Activated CD4-positive, alpha-beta T cell treated with anti-CD3 and anti-CD28 coated beads, Interleukin-2, amount 50 U/mL, for 48 hours (primary cell): ENCODE measurements around the gene SLITRK1.

Experiments
- DNase-seq, 2 experiments: peaks; one replicate each; pipeline ENCODE4 v3.0.0-alpha.2; 2020

Gene SLITRK1, protein sequence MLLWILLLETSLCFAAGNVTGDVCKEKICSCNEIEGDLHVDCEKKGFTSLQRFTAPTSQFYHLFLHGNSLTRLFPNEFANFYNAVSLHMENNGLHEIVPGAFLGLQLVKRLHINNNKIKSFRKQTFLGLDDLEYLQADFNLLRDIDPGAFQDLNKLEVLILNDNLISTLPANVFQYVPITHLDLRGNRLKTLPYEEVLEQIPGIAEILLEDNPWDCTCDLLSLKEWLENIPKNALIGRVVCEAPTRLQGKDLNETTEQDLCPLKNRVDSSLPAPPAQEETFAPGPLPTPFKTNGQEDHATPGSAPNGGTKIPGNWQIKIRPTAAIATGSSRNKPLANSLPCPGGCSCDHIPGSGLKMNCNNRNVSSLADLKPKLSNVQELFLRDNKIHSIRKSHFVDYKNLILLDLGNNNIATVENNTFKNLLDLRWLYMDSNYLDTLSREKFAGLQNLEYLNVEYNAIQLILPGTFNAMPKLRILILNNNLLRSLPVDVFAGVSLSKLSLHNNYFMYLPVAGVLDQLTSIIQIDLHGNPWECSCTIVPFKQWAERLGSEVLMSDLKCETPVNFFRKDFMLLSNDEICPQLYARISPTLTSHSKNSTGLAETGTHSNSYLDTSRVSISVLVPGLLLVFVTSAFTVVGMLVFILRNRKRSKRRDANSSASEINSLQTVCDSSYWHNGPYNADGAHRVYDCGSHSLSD

GRCh38 chr13:83881917-83882605 is at the start of gene SLITRK1:
Gene SLITRK1, minus strand, starts transcription at chr13:83882474. Its CDS starts 967 bp downstream, at chr13:83881507.
- DNase-seq: peak in 1 of 2 experiments; percentile 20

DNA sequence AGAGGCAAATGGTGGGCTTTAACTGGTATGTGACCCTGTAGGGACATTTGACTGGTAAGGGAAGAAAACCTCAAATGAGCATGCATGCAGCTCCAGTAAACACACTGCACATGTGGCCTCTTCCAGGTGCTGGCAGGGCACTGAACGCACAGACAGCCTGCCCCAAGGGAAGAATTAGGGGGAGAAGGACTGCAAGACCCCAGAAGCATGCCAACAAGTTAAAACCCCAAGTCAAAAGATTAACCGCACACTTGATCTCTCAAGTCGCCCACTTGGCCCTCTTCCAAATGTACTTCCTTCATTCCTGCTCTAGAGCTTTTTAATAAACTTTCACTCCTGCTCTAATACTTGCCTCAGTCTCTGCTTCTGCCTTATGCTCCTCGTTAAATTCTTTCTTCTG is 46.9 kb upstream of the SLITRK1 start:
- no peak for DNase-seq

DNA sequence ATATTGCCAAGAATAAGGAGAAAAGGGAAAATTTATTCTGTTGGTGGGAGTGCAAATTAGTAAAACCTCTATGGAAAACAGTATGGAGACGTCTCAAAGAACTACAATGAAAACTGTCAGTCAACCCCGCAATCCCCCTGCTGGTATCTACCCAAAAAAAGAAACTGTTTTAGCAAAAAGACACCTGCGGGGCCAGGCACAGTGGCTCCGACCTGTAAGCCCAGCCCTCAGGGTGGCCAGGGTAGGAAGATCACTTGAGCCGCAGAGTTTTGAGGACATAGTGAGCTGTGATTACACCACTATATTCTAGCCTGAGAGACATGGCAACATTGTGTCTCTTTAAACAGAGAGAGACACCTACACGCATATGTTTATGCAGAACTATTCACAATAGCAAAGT is 37.5 kb upstream of the SLITRK1 start:
- DNase-seq: no peak

DNA sequence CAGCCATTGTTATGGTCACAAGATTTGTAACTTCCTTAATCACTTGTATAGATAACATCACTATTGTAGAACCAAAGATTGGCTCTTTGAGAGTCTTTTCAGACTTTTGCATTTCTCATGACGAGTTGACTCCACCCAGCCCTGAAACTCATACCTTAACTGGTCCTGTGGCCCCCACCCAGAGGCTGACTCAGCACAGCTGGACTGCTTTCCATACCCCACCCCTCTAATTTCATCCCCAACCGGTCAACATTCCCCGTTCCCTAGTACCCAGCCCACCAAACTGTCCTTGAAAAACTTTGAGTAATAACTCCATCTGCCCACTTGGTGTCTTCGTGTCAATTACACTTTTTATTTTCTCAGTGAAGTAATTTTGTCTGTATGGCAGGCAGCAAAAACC is 32.1 kb upstream of the SLITRK1 start:
- no peak for DNase-seq

- no peak for DNase-seq
These were observed 25.1 kb upstream of the SLITRK1 start for GRCh38 chr13:83907196-83907989.

GRCh38 chr13:83906240-83906820 is 24.1 kb upstream of the SLITRK1 start:
- no peak for DNase-seq

DNA sequence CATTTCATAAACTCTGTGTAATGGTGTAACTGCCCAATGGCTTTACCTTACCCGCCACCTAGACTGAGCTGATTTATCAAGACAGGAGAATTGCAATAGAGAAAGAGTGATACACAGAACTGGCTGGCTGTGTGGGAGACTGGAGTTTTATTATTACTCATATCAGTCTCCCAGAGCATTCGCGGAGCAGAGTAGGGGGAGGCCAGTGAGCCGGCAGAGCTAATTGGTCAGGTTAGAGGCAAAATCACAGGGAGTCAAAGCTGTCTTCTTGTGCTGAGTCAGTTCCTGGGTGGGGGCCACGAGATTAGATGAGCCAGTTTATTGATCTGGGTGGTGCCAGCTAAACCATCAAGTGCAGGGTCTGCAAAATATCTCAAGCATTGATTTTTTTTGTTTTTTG is 23.4 kb upstream of the SLITRK1 start:
- no peak for DNase-seq

DNA sequence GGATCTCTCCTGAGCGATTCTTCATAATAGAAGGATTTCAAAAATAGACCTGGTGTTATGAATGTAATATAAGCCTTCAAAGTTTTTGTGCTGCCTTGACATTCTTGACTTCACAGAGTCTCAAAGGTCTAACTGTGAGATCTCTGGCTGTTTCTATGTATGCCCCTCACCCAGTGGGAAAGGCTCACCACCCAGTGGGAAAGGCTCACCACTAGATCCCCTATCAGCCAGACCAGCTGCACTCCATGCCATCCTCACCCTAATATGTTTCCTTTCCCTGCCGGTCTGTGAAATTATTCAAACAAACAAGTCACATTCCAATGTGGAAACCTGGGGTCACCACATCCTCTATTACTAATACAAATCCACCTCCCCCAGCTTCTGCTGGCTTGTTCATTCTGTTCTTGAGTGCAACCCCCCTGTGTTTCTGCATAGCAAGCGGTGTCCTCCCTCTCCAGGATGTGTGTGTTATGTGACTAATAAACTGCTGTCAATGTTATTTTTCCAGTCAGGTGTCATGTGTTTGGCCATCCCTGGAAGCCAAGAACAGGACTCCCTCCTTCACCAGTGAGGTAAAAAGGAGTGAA is 13.8 kb upstream of the SLITRK1 start:
- DNase-seq: no peak

DNA sequence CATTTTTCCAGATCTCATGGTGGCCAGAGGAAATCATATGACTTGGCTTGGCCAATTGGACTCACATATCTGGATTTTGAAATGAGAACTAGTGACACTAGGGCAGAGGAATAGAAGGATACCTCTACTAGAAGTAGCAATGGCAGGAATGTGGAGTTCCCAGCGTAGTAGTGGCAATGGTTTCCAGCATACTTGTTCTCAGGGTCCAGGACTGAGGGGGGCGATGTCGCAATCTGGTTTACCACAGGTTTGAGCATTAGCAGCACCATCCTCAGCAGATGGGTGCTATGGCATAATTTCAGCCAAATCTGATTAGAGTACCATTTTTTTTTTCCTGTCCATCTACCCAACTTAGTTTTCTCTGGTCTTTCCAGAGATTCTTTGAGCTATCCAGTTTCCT is 8.1 kb upstream of the SLITRK1 start:
- no peak for DNase-seq

DNA sequence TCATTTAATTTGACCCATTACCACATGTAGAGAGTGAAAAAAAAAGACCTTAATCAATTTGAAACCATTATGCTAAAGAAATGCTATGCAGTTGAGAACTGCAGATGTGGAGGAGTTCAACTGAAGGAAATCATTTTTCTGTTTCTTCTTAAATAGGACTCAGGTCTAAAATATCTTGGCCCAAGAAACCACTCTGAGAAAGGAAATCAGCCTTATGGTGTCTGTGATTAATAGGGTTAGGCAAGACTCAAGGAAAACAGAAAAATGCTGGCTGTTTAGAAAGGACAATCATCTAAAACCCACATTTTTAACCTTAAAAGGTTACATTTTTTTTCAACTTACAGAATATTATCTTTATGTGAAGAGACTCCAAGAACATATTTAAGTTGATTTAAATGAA is 1.9 kb upstream of the SLITRK1 start:
- no peak for DNase-seq

DNA sequence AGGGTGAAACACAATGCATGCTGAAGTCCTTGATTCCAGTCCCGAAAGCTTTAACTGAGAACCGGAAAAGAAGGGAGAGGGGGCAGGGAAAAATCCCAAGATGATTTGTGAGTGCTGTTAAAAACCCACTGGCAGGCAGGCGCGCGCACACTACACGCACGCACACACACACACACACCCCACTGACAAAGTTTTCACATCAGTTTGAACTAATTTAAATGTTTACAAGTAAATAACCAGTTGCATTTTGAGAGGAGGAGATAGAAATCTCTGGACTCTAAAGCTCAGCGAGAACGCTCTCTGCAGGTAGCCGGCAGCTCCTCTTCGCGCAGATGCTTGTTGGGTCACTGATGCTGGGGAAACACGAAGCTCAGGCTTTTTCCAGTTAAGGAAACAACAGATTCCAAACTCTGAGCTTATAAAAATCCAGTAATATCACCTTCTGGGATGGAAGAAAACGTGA is 818 bp upstream of the SLITRK1 start:
- no peak for DNase-seq

GRCh38 chr13:83882606-83882959 is 309 bp upstream of the SLITRK1 start:
- DNase-seq: no peak

- DNase-seq: no peak
These were observed 1.1 kb downstream of the SLITRK1 start for GRCh38 chr13:83881140-83881684.

- no peak for DNase-seq
These were observed 1.8 kb downstream of the SLITRK1 start for GRCh38 chr13:83880275-83881139.

- no peak for DNase-seq
These were observed 2.7 kb downstream of the SLITRK1 start for GRCh38 chr13:83879431-83880171.

DNA sequence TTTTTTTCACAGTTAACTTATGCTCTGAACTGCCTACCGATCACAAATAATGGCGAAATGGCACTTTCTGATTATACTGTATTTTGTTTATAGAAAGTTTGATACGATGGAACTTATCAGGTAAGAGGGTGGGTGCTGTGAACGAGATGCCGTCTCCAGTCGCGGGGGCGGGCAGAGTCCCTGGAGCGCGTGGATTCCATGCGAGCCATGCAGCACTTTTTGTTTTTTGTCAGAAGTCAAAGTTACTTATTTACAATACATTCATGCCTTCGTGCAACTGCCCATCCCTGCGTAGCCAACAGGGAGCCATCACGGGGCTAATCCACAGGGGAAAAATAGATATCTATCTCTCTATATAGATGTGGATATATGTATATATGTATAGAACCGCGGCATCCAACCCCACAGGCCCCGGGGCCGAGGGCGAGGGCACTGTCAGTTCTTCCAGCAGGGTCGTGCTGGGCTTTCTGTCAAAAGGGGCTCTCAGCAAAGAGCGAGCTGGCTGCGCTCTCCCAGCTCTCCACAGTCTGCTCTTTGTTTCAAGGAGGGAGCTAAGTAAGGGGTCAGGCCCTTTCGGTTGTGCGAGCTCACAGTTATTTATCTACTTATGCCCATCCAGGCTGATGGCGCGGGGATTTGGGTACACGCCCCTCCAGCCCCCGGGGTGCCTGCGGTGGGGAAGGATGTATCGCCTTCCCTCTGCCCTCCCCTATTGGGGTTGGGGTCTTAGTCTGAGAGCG is 3.4 kb downstream of the SLITRK1 start:
- no peak for DNase-seq

- no peak for DNase-seq
These were observed 4.5 kb downstream of the SLITRK1 start for GRCh38 chr13:83877651-83878355.

DNA sequence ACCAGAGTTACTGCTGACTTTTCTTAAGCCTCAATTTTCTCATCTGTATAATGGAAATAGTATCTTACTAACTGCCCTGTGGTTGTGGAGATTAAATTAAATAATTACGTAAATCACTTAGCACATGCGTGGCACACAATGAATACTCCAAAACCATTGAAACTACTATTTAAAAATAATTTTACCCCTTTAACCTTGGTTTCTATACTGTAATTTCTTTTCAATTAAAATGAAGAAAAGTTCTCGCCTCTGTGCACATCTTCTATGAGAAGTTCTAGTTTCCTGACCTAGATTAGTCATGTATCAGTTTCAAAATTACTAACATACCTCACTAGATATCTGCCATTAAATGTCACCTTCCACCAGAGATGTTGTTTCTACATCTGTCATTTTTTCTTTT is 5.7 kb downstream of the SLITRK1 start:
- DNase-seq: no peak

- no peak for DNase-seq
These were observed 14.6 kb downstream of the SLITRK1 start for GRCh38 chr13:83867708-83868107.
